IMR-90 (cell line): Measurements from ENCODE around the gene RIC8A. TPM values are rescaled to one million over a fixed set of nuclear protein-coding genes. Genes with fewer than 3 reads are reported as not detected.

Experiments
- ATAC-seq: fragments of 200-7000 bp; cut with Tn5 transposase; 2 replicates; pipeline ENCODE4 v1.9.1; 2020; ENCODE audit warnings: low read depth, mild to moderate bottlenecking, moderate library complexity
- BruUV-seq: library from RNA; stranded (reverse); fragments of 400-500 nt; replicated peaks from 2 replicates; lab custom pipeline; 2021; lab: Mats Ljungman, UMichigan
- CTCF ChIA-PET: fragments of 300-600 bp; formaldehyde crosslinking; extraction: SDS; loops from one replicate; lab custom pipeline; 2021; ENCODE audit warnings: antibody characterized with exemption; lab: Yijun Ruan, JAX
- POLR2A ChIA-PET: fragments of 300-600 bp; sonication (Branson Sonifier 250); formaldehyde crosslinking; loops from one replicate; lab custom pipeline; 2022; ENCODE audit warnings: antibody characterized with exemption; ENCODE audit not compliant: unreplicated experiment; lab: Charles Lee
- DNase-seq: peaks from one replicate; pipeline ENCODE4 v3.0.0; 2013
- H2AFZ ChIP-seq: replicated peaks from 2 replicates; pipeline ENCODE3; 2013; ENCODE audit warnings: low read length, mild to moderate bottlenecking; ENCODE audit not compliant: poor library complexity
- H2AK5ac ChIP-seq: 2 replicates; pipeline ENCODE4 v1.6.1; 2013; ENCODE audit warnings: low read depth, low read length, inconsistent platforms
- H2AK9ac ChIP-seq: replicated peaks from 2 replicates; pipeline ENCODE3; 2013; ENCODE audit warnings: mild to moderate bottlenecking, low read depth, low read length, moderate library complexity; ENCODE audit not compliant: poor library complexity
- H2BK120ac ChIP-seq: 2 replicates; pipeline ENCODE4 v1.6.1; 2013; ENCODE audit warnings: low read depth, low read length, inconsistent platforms
- H2BK15ac ChIP-seq: 3 replicates; pipeline ENCODE4 v1.6.1; 2013; ENCODE audit warnings: low read depth, low read length, inconsistent platforms
- H2BK20ac ChIP-seq: 2 replicates; pipeline ENCODE4 v1.6.1; 2013; ENCODE audit warnings: low read depth, mild to moderate bottlenecking, inconsistent platforms, low read length, moderate library complexity
- H2BK5ac ChIP-seq: 2 replicates; pipeline ENCODE4 v1.6.1; 2013; ENCODE audit warnings: mild to moderate bottlenecking, low read depth, low read length, inconsistent platforms; ENCODE audit not compliant: poor library complexity, severe bottlenecking
- H3K14ac ChIP-seq: replicated peaks from 2 replicates; pipeline ENCODE4 v1.6.1; 2013; ENCODE audit warnings: low read depth, low read length, inconsistent platforms
- H3K18ac ChIP-seq: 2 replicates; pipeline ENCODE4 v1.6.1; 2013; ENCODE audit warnings: low read depth, low read length, control low read depth
- H3K23ac ChIP-seq: 2 replicates; pipeline ENCODE4 v1.6.1; 2013; ENCODE audit warnings: low read depth, low read length, inconsistent platforms
- H3K27ac ChIP-seq: 2 replicates; pipeline ENCODE4 v1.5.1; 2013; ENCODE audit warnings: mild to moderate bottlenecking, control low read depth, low read length; ENCODE audit not compliant: insufficient read depth
- H3K27me3 ChIP-seq: 2 replicates; pipeline ENCODE4 v1.6.1; 2013; ENCODE audit warnings: low read length; ENCODE audit not compliant: control insufficient read depth, insufficient read depth
- H3K36me3 ChIP-seq: 2 replicates; pipeline ENCODE4 v1.6.1; 2013; ENCODE audit warnings: low read length, mixed read lengths; ENCODE audit not compliant: control insufficient read depth, insufficient read depth
- H3K4ac ChIP-seq: 2 replicates; pipeline ENCODE4 v1.6.1; 2013; ENCODE audit warnings: low read depth, low read length, inconsistent platforms
- H3K4me1 ChIP-seq: 2 replicates; pipeline ENCODE4 v1.6.1; 2013; ENCODE audit warnings: low read length, mixed read lengths; ENCODE audit not compliant: control insufficient read depth, insufficient read depth
- H3K4me2 ChIP-seq: 2 replicates; pipeline ENCODE4 v1.6.1; 2013; ENCODE audit warnings: low read depth, mild to moderate bottlenecking, control low read depth, low read length, moderate library complexity
- H3K4me3 ChIP-seq: 2 replicates; pipeline ENCODE4 v1.5.1; 2013; ENCODE audit warnings: low read depth, mild to moderate bottlenecking, control low read depth, low read length, moderate library complexity; ENCODE audit not compliant: insufficient read depth
- H3K56ac ChIP-seq: 2 replicates; pipeline ENCODE4 v1.6.1; 2013; ENCODE audit warnings: low read length, inconsistent platforms; ENCODE audit not compliant: insufficient read depth; ENCODE audit errors: extremely low read depth
- H3K79me1 ChIP-seq, 2 experiments: 2 replicates each; pipeline ENCODE4 v1.6.1; 2013; ENCODE audit warnings: low read length in 2 of 2, inconsistent platforms in 1 of 2, low read depth in 1 of 2
- H3K9ac ChIP-seq: 2 replicates; pipeline ENCODE4 v1.6.1; 2013; ENCODE audit warnings: low read depth, low read length, control low read depth
- H3K9me1 ChIP-seq: 2 replicates; pipeline ENCODE4 v1.6.1; 2013; ENCODE audit warnings: low read length, inconsistent platforms; ENCODE audit not compliant: insufficient read depth
- H3K9me3 ChIP-seq: 2 replicates; pipeline ENCODE4 v1.6.1; 2013; ENCODE audit warnings: low read length; ENCODE audit not compliant: control insufficient read depth, insufficient read depth
- H4K20me1 ChIP-seq: 2 replicates; pipeline ENCODE4 v1.6.1; 2013; ENCODE audit warnings: low read length, inconsistent platforms; ENCODE audit not compliant: insufficient read depth
- H4K5ac ChIP-seq: 2 replicates; pipeline ENCODE4 v1.6.1; 2013; ENCODE audit warnings: mild to moderate bottlenecking, low read depth, low read length, control low read depth
- H4K8ac ChIP-seq, 2 experiments: 2 replicates each; pipeline ENCODE4 v1.6.1; 2013; ENCODE audit warnings: low read depth in 2 of 2, low read length in 2 of 2, control low read depth in 1 of 2, inconsistent platforms in 1 of 2
- H4K91ac ChIP-seq: 2 replicates; pipeline ENCODE4 v1.6.1; 2013; ENCODE audit warnings: low read depth, low read length, inconsistent platforms; ENCODE audit not compliant: insufficient read depth
- BHLHE40 ChIP-seq: fragments of 150-350 bp; IDR thresholded peaks from 2 replicates; pipeline ENCODE4 v1.6.1; 2016; ENCODE audit warnings: mild to moderate bottlenecking, low read depth, low read length
- CEBPB ChIP-seq: IDR thresholded peaks from 2 replicates; pipeline ENCODE4 v1.6.1; 2012; ENCODE audit warnings: low read depth, low read length, improper control_type of control experiment
- MXI1 ChIP-seq: IDR thresholded peaks from 2 replicates; pipeline ENCODE4 v1.6.1; 2012; ENCODE audit warnings: low read depth, mild to moderate bottlenecking, low read length, moderate library complexity, borderline replicate concordance
- POLR2A ChIP-seq: IDR thresholded peaks from 2 replicates; pipeline ENCODE4 v1.6.1; 2012; ENCODE audit warnings: mild to moderate bottlenecking, low read depth, low read length
- RFX5 ChIP-seq: IDR thresholded peaks from 2 replicates; pipeline ENCODE4 v1.8.0; 2012; ENCODE audit warnings: low read depth, mild to moderate bottlenecking, low read length, moderate library complexity
- WGBS, 2 experiments: methylation state at CpG; one replicate each; pipeline versions ENCODE4 v1.1.5 to v1.1.7; 2013; ENCODE audit warnings: missing lambda C conversion rate in 2 of 2; ENCODE audit not compliant: insufficient read length in 1 of 2; ENCODE audit errors: extremely low coverage in 2 of 2; 5-methylcytosine and 5-hydroxymethylcytosine counted together
- dilution Hi-C: fragments of 300-500 bp; cut with HindIII; formaldehyde crosslinking; loops from one replicate; pipeline ENCODE4 v1.14.3; 2018; ENCODE audit warnings: low sequenced_read_pairs; ENCODE audit not compliant: unreplicated experiment
- in situ Hi-C: fragments of 300-500 bp; cut with MboI; formaldehyde crosslinking; loops from 3 replicates; pipeline ENCODE4 v1.14.3; 2019; ENCODE audit warnings: low sequenced_read_pairs, inconsistent platforms, mixed read lengths
- intact Hi-C: fragments of 100-400 bp; cut with micrococcal nuclease; formaldehyde crosslinking; loops from 2 replicates; pipeline ENCODE4 v1.10.0; 2022
- polyA plus RNA-seq, 3 experiments: library from polyadenylated mRNA; depleted of rRNA; stranded (reverse); fragments of >200 nt; gene quantifications; 2 replicates each; pipeline ENCODE4 v1.2.3, GENCODE V29; 2012; ENCODE audit warnings: low replicate concordance in 1 of 3
- total RNA-seq: library from RNA; depleted of rRNA; stranded (reverse); fragments of >200 nt; gene quantifications from 2 replicates; pipeline ENCODE4 v1.2.3, GENCODE V29; 2012
- TF ChIP-seq, protein P1 (sequence below): conservative IDR thresholded peaks from 2 replicates; pipeline ENCODE4 v1.5.1; 2012; ENCODE audit warnings: mild to moderate bottlenecking, low read depth, low read length, improper control_type of control experiment

The RIC8A gene
- total and polyA plus RNA-seq, 2 of the 4 experiments (the other 2 are of a cell fraction): 129 to 188 TPM

DNA sequence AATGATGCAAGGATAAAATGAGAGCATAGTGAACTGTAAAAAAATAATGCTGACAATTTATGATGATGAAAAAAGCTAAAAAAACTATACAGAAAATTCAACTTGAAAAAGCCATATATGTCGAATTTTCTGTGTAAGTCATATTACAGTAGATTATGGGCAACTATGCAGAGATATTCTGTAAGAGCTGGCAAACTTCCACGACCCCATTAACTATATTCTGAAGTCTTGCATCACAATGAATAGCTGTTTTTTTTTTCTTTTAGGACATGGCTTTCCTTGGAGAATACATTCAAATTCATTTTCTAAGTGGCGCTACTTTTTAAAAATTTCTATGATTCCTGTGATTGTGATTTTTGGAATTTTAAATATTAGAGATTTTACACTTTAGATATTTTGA, 47.7 kb downstream of the RIC8A start:
- dilution Hi-C loops (no loop called here), intact Hi-C loops (no loop called here), in situ Hi-C loops (no loop called here)
- no peak overlapping the region for H3K4ac ChIP-seq
- no peak overlapping the region for H4K91ac ChIP-seq
- ChIA-PET CTCF (no interaction called here), POLR2A (no interaction called here)
- H3K36me3 ChIP-seq: peaks cover 27% of the 10 kb centered on the region
- ATAC-seq: no peak
- no peak overlapping the region for H3K23ac ChIP-seq
- H2BK120ac ChIP-seq: no peak overlapping the region
- H3K56ac ChIP-seq: no peak overlapping the region
- no peak overlapping the region for H3K18ac ChIP-seq
- H3K4me2 ChIP-seq: no peak overlapping the region
- no peak overlapping the region for H2BK15ac ChIP-seq
- no peaks in the 10 kb centered on the region for H3K4me1 ChIP-seq
- H3K4me3 ChIP-seq: no peak overlapping the region
- no peak overlapping the region for H4K8ac ChIP-seq
- no peaks in the 10 kb centered on the region for H3K9me3 ChIP-seq
- no peaks in the 10 kb centered on the region; the same call in 1 of the 2 replicates for H4K20me1 ChIP-seq
- DNase-seq: peak; percentile 12
- no peak overlapping the region for H2AK5ac ChIP-seq
- no peak overlapping the region for H3K9ac ChIP-seq
- no peak overlapping the region for H2AK9ac ChIP-seq
- H3K14ac ChIP-seq: no peak overlapping the region
- no peak overlapping the region for H3K27ac ChIP-seq
- no TSS peak for BruUV-seq
- H2BK20ac ChIP-seq: no peak overlapping the region
- H3K27me3 ChIP-seq: peaks cover 8% of the 10 kb centered on the region
- TF ChIP-seq, protein P1, sequence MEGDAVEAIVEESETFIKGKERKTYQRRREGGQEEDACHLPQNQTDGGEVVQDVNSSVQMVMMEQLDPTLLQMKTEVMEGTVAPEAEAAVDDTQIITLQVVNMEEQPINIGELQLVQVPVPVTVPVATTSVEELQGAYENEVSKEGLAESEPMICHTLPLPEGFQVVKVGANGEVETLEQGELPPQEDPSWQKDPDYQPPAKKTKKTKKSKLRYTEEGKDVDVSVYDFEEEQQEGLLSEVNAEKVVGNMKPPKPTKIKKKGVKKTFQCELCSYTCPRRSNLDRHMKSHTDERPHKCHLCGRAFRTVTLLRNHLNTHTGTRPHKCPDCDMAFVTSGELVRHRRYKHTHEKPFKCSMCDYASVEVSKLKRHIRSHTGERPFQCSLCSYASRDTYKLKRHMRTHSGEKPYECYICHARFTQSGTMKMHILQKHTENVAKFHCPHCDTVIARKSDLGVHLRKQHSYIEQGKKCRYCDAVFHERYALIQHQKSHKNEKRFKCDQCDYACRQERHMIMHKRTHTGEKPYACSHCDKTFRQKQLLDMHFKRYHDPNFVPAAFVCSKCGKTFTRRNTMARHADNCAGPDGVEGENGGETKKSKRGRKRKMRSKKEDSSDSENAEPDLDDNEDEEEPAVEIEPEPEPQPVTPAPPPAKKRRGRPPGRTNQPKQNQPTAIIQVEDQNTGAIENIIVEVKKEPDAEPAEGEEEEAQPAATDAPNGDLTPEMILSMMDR: no peak
- TF ChIP-seq POLR2A: no peak
- TF ChIP-seq MXI1: no peak
- no peak for TF ChIP-seq BHLHE40
- no peak for TF ChIP-seq RFX5
- peak; percentile 53; the same call in 1 of the 2 replicates for TF ChIP-seq CEBPB
- no peak overlapping the region for H4K5ac ChIP-seq
- no peaks in the 10 kb centered on the region for H3K9me1 ChIP-seq
- H3K79me1 ChIP-seq: peaks cover 0 to 4% of the 10 kb centered on the region in 2 experiments; a peak in 1 of 4 replicates
- no CpG with 5 or more reads among the region's 3 CpGs for WGBS, 2 experiments
- no peak overlapping the region for H2BK5ac ChIP-seq
- H2AFZ ChIP-seq: no peak overlapping the region
